ENCODE data around the gene UGT2B17. TPM values are rescaled to one million over a fixed set of nuclear protein-coding genes. Genes with fewer than 3 reads are reported as not detected.
"Not testable (repeated sequence)": the region's sequence is repeated elsewhere in the genome, so short reads cannot be mapped to it uniquely, and the experiment has no call there.

The UGT2B17 gene
- total RNA-seq, result not detected
- long read RNA-seq, result 0 reads

GRCh38 chr4:68576272-68577125 lies at the start of gene UGT2B17:
UGT2B17 (minus strand) TSS chr4:68576322; CDS start chr4:68568484, 7,838 bp downstream.
- DNase-seq (no peak), ATAC-seq (no peak)
- intact Hi-C loops (cut with DNase I), result no loop called here

GRCh38 chr4:68622731-68623130 lies 46.6 kb upstream of the UGT2B17 start:
- DNase-seq; intact Hi-C loops (cut with DNase I); ATAC-seq: not testable (repeated sequence)

GRCh38 chr4:68617003-68617698 lies 41.0 kb upstream of the UGT2B17 start:
- DNase-seq, result no peak
- intact Hi-C loops (cut with DNase I), result no loop called here
- ATAC-seq, result no peak

- ATAC-seq, result no peak
- intact Hi-C loops (cut with DNase I), result no loop called here
- DNase-seq, result no peak
Observed at GRCh38 chr4:68615699-68616422, 39.7 kb upstream of the UGT2B17 start.

- intact Hi-C loops (cut with DNase I), result no loop called here
- ATAC-seq (no peak), DNase-seq (no peak)
Observed at GRCh38 chr4:68613752-68614151, 37.6 kb upstream of the UGT2B17 start.

GRCh38 chr4:68606240-68606639 lies 30.1 kb upstream of the UGT2B17 start:
- DNase-seq, result no peak
- intact Hi-C loops (cut with DNase I), result no loop called here
- ATAC-seq, result no peak

- intact Hi-C loops (cut with DNase I), result no loop called here
- DNase-seq (no peak), ATAC-seq (no peak)
Observed at GRCh38 chr4:68599150-68599549, 23.0 kb upstream of the UGT2B17 start.

GRCh38 chr4:68597482-68597881 lies 21.4 kb upstream of the UGT2B17 start:
- no peak for DNase-seq
- ATAC-seq, result no peak
- intact Hi-C loops (cut with DNase I), result no loop called here

GRCh38 chr4:68594678-68595077 lies 18.6 kb upstream of the UGT2B17 start:
- ATAC-seq (no peak), DNase-seq (no peak)
- intact Hi-C loops (cut with DNase I), result no loop called here

- DNase-seq (no peak), ATAC-seq (no peak)
- intact Hi-C loops (cut with DNase I), result no loop called here
Observed at GRCh38 chr4:68593112-68593511, 17.0 kb upstream of the UGT2B17 start.

GRCh38 chr4:68592673-68593072 lies 16.6 kb upstream of the UGT2B17 start:
- ATAC-seq (no peak), DNase-seq (no peak)
- intact Hi-C loops (cut with DNase I), result no loop called here

- intact Hi-C loops (cut with DNase I), result no loop called here
- ATAC-seq (no peak), DNase-seq (no peak)
Observed at GRCh38 chr4:68591204-68591603, 15.1 kb upstream of the UGT2B17 start.

- intact Hi-C loops (cut with DNase I), result no loop called here
- no peak for ATAC-seq
- no peak for DNase-seq
Observed at GRCh38 chr4:68589790-68590189, 13.7 kb upstream of the UGT2B17 start.

- intact Hi-C loops (cut with DNase I), result no loop called here
- DNase-seq (no peak), ATAC-seq (no peak)
Observed at GRCh38 chr4:68582339-68582717, 6.2 kb upstream of the UGT2B17 start.

GRCh38 chr4:68581383-68582338 lies 5.5 kb upstream of the UGT2B17 start:
- DNase-seq, result no peak
- intact Hi-C loops (cut with DNase I), result no loop called here
- no peak for ATAC-seq

GRCh38 chr4:68577590-68577989 lies 1.5 kb upstream of the UGT2B17 start:
- ATAC-seq (no peak), DNase-seq (no peak)
- intact Hi-C loops (cut with DNase I), result no loop called here

- ATAC-seq; DNase-seq; intact Hi-C loops (cut with DNase I): not testable (repeated sequence)
Observed at GRCh38 chr4:68575636-68576035, 486 bp downstream of the UGT2B17 start.

- intact Hi-C loops (cut with DNase I), result no loop called here
- DNase-seq, result no peak
- no peak for ATAC-seq
Observed at GRCh38 chr4:68575081-68575480, 1.0 kb downstream of the UGT2B17 start.

- DNase-seq (no peak), ATAC-seq (no peak)
- intact Hi-C loops (cut with DNase I), result no loop called here
Observed at GRCh38 chr4:68572653-68573170, 3.4 kb downstream of the UGT2B17 start.

Measured in left cardiac atrium (tissue), 4 donors.